Smooth muscle cell (in vitro differentiated cells): ENCODE measurements around the gene ELMO1. TPM values are rescaled to one million over a fixed set of nuclear protein-coding genes. Genes with fewer than 3 reads are reported as not detected.

Experiments
- DNase-seq: peaks from one replicate; lab custom pipeline; 2025; ENCODE audit not compliant: unreplicated experiment; lab: John Stamatoyannopoulos, UW
- H2AFZ ChIP-seq: fragments of 200-600 bp; sonication (generic); 2 replicates; pipeline ENCODE4 v1.6.0; 2016; ENCODE audit warnings: antibody characterized with exemption, low read depth, mild to moderate bottlenecking
- H3F3A ChIP-seq: fragments of 200-600 bp; sonication (generic); 2 replicates; pipeline ENCODE4 v1.6.0; 2017; ENCODE audit warnings: antibody characterized with exemption, low read depth
- H3K27ac ChIP-seq: fragments of 200-600 bp; sonication (generic); 2 replicates; pipeline ENCODE4 v1.5.1; 2016; ENCODE audit warnings: low read depth, mild to moderate bottlenecking
- H3K27me3 ChIP-seq: fragments of 200-600 bp; sonication (generic); 2 replicates; pipeline ENCODE4 v1.6.1; 2016; ENCODE audit warnings: low read depth, mild to moderate bottlenecking
- H3K36me3 ChIP-seq: fragments of 200-600 bp; sonication (generic); 2 replicates; pipeline ENCODE4 v1.5.1; 2016; ENCODE audit warnings: low read depth
- H3K4me1 ChIP-seq: fragments of 200-600 bp; sonication (generic); 2 replicates; pipeline ENCODE4 v1.5.1; 2016; ENCODE audit warnings: low read depth
- H3K4me2 ChIP-seq: fragments of 200-600 bp; sonication (generic); 2 replicates; pipeline ENCODE4 v1.6.0; 2016; ENCODE audit warnings: mild to moderate bottlenecking
- H3K4me3 ChIP-seq: fragments of 200-600 bp; sonication (generic); 2 replicates; pipeline ENCODE4 v1.5.1; 2016; ENCODE audit warnings: mild to moderate bottlenecking
- H3K79me2 ChIP-seq: fragments of 200-600 bp; sonication (generic); 2 replicates; pipeline ENCODE4 v1.6.0; 2016; ENCODE audit warnings: low read depth, mild to moderate bottlenecking
- H3K9ac ChIP-seq: fragments of 200-600 bp; sonication (generic); 2 replicates; pipeline ENCODE4 v1.6.0; 2016; ENCODE audit warnings: low read depth
- H3K9me3 ChIP-seq: fragments of 200-600 bp; sonication (generic); replicated peaks from 2 replicates; pipeline ENCODE4 v1.5.1; 2016; ENCODE audit warnings: low read depth
- H4K20me1 ChIP-seq: fragments of 200-600 bp; sonication (generic); 2 replicates; pipeline ENCODE4 v1.6.0; 2016; ENCODE audit warnings: low read depth
- WGBS: methylation state at CpG from one replicate; pipeline ENCODE4 v1.1.7; 2016; ENCODE audit warnings: low lambda C conversion rate; 5-methylcytosine and 5-hydroxymethylcytosine counted together
- polyA plus RNA-seq: library from polyadenylated mRNA; unstranded; fragments of >200 nt; fragmentation: Nextera tagmentation; extraction: Ambion mirVana; gene quantifications from 2 replicates; pipeline ENCODE4 v1.2.1, GENCODE V29; 2016
- total RNA-seq: library from RNA; depleted of rRNA; stranded (reverse); fragments of >200 nt; gene quantifications from 2 replicates; pipeline ENCODE4 v1.2.3, GENCODE V29; 2014
- TF ChIP-seq, protein P1 (sequence below): fragments of 200-600 bp; sonication (generic); IDR thresholded peaks from 2 replicates; pipeline ENCODE4 v1.5.1; 2017; ENCODE audit warnings: borderline replicate concordance, mild to moderate bottlenecking, antibody characterized with exemption; ENCODE audit not compliant: insufficient read depth, poor library complexity, severe bottlenecking

ELMO1 gene
- total and polyA plus RNA-seq, 2 experiments from 2014 or later, result 8.2 to 36.0 TPM

DNA sequence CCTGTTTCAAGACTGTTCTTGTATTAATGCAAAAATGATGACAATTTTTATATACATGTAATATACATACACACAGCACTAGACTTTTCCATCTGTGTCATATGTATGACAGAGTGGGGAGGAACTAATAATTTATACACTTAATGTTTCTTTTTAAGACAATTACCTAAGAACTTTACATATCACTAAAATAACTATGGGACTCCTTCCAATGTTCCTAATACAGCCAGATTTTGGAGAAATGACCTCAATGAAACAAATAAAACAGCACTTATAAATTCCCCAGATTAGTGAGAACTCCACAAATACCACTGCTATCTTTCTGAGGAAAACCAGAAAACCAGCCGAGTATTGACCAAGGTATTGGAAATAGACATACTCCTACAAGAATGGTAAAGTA, 199.4 kb downstream of the ELMO1 start:
- no peaks in the 10 kb centered on the region for H3F3A ChIP-seq
- no peak overlapping the region for H2AFZ ChIP-seq
- H3K36me3 ChIP-seq, result no peaks in the 10 kb centered on the region
- H4K20me1 ChIP-seq, result no peaks in the 10 kb centered on the region
- no peak overlapping the region for H3K27ac ChIP-seq
- no peak overlapping the region for H3K4me3 ChIP-seq
- no peak for DNase-seq
- no peak overlapping the region for H3K9ac ChIP-seq
- H3K4me2 ChIP-seq, result no peak overlapping the region
- H3K27me3 ChIP-seq, result no peaks in the 10 kb centered on the region
- WGBS, result 34% methylated on average over 1 of the region's 1 CpG
- TF ChIP-seq, protein P1, sequence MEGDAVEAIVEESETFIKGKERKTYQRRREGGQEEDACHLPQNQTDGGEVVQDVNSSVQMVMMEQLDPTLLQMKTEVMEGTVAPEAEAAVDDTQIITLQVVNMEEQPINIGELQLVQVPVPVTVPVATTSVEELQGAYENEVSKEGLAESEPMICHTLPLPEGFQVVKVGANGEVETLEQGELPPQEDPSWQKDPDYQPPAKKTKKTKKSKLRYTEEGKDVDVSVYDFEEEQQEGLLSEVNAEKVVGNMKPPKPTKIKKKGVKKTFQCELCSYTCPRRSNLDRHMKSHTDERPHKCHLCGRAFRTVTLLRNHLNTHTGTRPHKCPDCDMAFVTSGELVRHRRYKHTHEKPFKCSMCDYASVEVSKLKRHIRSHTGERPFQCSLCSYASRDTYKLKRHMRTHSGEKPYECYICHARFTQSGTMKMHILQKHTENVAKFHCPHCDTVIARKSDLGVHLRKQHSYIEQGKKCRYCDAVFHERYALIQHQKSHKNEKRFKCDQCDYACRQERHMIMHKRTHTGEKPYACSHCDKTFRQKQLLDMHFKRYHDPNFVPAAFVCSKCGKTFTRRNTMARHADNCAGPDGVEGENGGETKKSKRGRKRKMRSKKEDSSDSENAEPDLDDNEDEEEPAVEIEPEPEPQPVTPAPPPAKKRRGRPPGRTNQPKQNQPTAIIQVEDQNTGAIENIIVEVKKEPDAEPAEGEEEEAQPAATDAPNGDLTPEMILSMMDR, result no peak
- H3K79me2 ChIP-seq, result no peaks in the 10 kb centered on the region
- H3K9me3 ChIP-seq, result no peaks in the 10 kb centered on the region
- no peaks in the 10 kb centered on the region for H3K4me1 ChIP-seq

DNA sequence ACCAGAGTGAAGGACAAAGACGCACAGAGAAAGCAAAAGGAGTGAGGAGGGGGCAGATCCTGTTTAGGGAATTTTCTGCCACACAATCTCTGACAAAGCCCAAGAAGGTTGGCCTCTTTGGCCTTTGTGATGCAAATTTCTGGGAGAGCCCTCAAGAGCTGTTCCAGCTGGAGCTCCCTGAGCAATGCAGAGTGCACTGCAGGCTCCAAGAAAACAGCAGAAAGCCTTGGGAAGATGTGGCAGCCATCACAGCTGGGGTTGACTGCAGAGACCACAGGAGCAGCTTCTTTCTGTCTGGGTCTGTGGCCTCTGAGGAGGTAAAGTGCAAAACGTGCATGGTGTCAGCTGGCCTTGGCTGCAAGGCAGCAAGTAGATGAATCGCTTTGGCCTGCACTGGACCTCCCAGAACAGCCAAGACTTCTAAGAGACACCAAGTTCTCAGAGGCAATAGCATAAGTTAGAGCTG, 200.2 kb downstream of the ELMO1 start:
- H3K4me2 ChIP-seq, result no peak overlapping the region
- H3K9ac ChIP-seq, result no peak overlapping the region
- H3K4me3 ChIP-seq, result no peak overlapping the region
- H3K79me2 ChIP-seq, result no peaks in the 10 kb centered on the region
- TF ChIP-seq, protein P1, result no peak
- no peaks in the 10 kb centered on the region for H3K4me1 ChIP-seq
- H2AFZ ChIP-seq, result no peak overlapping the region
- DNase-seq, result no peak
- H3K36me3 ChIP-seq, result no peaks in the 10 kb centered on the region
- no peaks in the 10 kb centered on the region for H3F3A ChIP-seq
- no peaks in the 10 kb centered on the region for H3K9me3 ChIP-seq
- no peak overlapping the region for H3K27ac ChIP-seq
- H4K20me1 ChIP-seq, result no peaks in the 10 kb centered on the region
- no peaks in the 10 kb centered on the region for H3K27me3 ChIP-seq
- WGBS, result 23% methylated on average over 3 of the region's 3 CpGs

DNA sequence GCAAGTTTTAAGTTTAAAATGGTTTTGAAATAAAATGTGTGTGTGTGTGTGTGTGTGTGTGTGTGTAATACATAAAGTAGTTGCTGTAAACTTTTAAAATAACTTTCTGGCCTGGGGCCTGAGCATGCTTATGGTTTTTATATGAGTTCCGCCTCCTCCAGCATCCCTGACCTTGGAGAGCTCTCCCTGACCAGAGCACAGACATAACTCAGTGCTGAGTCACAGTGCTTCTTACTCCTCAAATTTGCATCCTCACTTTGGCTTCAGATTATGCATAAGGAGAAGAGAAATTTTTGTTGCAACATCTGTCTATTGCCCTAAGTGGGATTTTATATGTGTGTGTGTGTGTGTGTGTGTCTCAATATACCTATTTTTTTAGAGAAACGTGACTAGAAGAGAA, 200.8 kb downstream of the ELMO1 start:
- Histone ChIP-seq H4K20me1 (no peaks in the 10 kb centered on the region), H3K4me2 (no peak overlapping the region), H3K27me3 (no peaks in the 10 kb centered on the region), H3K4me3 (no peak overlapping the region), H3K27ac (no peak overlapping the region), H3K9me3 (no peaks in the 10 kb centered on the region), H3F3A (no peaks in the 10 kb centered on the region), H3K36me3 (no peaks in the 10 kb centered on the region), H2AFZ (no peak overlapping the region), H3K9ac (no peak overlapping the region), H3K4me1 (no peaks in the 10 kb centered on the region), H3K79me2 (no peaks in the 10 kb centered on the region)
- WGBS, result 4% methylated on average over 2 of the region's 2 CpGs
- DNase-seq, result no peak
- TF ChIP-seq, protein P1, result no peak

DNA sequence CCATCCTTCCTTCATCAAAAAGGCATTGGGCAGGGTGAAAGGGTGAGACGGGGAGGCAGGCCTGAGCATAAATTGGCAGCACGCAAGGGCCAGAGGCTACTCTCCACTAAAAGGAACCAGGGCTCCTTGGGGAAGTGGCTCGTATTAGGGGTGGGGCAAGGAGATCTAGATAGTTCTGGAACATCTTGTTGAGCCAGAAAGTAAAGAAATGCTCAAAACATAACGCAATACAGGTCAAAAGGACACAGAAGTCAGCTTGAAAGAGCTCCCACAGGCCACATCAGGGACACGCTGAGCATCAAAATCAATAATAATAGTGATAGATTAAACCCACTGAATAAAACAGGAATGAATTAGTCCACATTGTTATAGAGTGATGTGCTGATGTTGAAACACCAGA, 203.1 kb downstream of the ELMO1 start:
- Histone ChIP-seq H3K79me2 (no peaks in the 10 kb centered on the region), H3K27me3 (no peaks in the 10 kb centered on the region), H3K4me1 (no peaks in the 10 kb centered on the region), H3K36me3 (no peaks in the 10 kb centered on the region), H4K20me1 (no peaks in the 10 kb centered on the region), H3F3A (no peaks in the 10 kb centered on the region), H2AFZ (no peak overlapping the region), H3K9ac (no peak overlapping the region), H3K27ac (no peak overlapping the region), H3K4me3 (no peak overlapping the region), H3K4me2 (no peak overlapping the region), H3K9me3 (no peaks in the 10 kb centered on the region)
- no peak for DNase-seq
- 92% methylated on average over 5 of the region's 5 CpGs for WGBS
- TF ChIP-seq, protein P1, result no peak
